HepG2 (cell line): Measurements from ENCODE around the gene DAB2IP.

Experiments used
- BHLHE40 ChIP-seq: IDR thresholded peaks from 2 replicates; pipeline ENCODE4 v1.6.1; 2011; ENCODE audit warnings: low read length, improper control_type of control experiment
- CREB1 ChIP-seq, 2 experiments: fragments of 450-650 bp in 1 of 2; IDR thresholded peaks; 2 replicates each; pipeline ENCODE4 v1.6.1; 2016 to 2017; ENCODE audit warnings: control low read depth in 1 of 2, mild to moderate bottlenecking in 1 of 2, missing compliant biosample characterization in 1 of 2, missing genetic modification characterization in 1 of 2
- GABPA ChIP-seq, 2 experiments: IDR thresholded peaks; 2 replicates each; pipeline ENCODE4 v1.6.1; 2011 to 2016; ENCODE audit warnings: low read depth in 2 of 2, low read length in 1 of 2, missing biosample characterization in 1 of 2, missing genetic modification characterization in 1 of 2
- HNRNPL ChIP-seq: fragments of 200-400 bp; formaldehyde crosslinking; IDR thresholded peaks from 2 replicates; pipeline ENCODE4 v1.6.1; 2017; ENCODE audit warnings: mild to moderate bottlenecking, low read depth, low read length
- NFRKB ChIP-seq: fragments of 450-650 bp; IDR thresholded peaks from 2 replicates; pipeline ENCODE4 v1.6.1; 2017
- REPIN1 ChIP-seq: sonication (generic); formaldehyde crosslinking; IDR thresholded peaks from 2 replicates; pipeline ENCODE4 v1.8.0; 2022; ENCODE audit warnings: missing genetic modification reagents, low read depth, mild to moderate bottlenecking, borderline replicate concordance
- YY1 ChIP-seq: IDR thresholded peaks from 2 replicates; pipeline ENCODE4 v1.6.1; 2011; ENCODE audit warnings: low read length, low read depth, moderate library complexity, mild to moderate bottlenecking; ENCODE audit not compliant: insufficient read depth, insufficient replicate concordance
- ZFP36L1 ChIP-seq: sonication (generic); formaldehyde crosslinking; IDR thresholded peaks from 2 replicates; pipeline ENCODE4 v1.8.0; 2022; ENCODE audit warnings: mild to moderate bottlenecking, missing genetic modification reagents, moderate library complexity
- ZNF263 ChIP-seq: sonication (generic); formaldehyde crosslinking; IDR thresholded peaks from 2 replicates; pipeline ENCODE4 v1.4.0; 2020; ENCODE audit warnings: missing genetic modification reagents
- TF ChIP-seq, protein P1 (sequence below): sonication (generic); formaldehyde crosslinking; conservative IDR thresholded peaks from 2 replicates; pipeline ENCODE4 v1.4.0; 2020; ENCODE audit warnings: missing genetic modification reagents
- TF ChIP-seq, protein P2 (sequence below): sonication (generic); formaldehyde crosslinking; IDR thresholded peaks from 2 replicates; pipeline ENCODE4 v1.5.0; 2020; ENCODE audit warnings: missing genetic modification reagents
- TF ChIP-seq, protein P3 (sequence below): sonication (generic); formaldehyde crosslinking; IDR thresholded peaks from 2 replicates; pipeline ENCODE4 v1.5.0; 2020; ENCODE audit warnings: mild to moderate bottlenecking, low read depth, missing genetic modification reagents, borderline replicate concordance

DNA sequence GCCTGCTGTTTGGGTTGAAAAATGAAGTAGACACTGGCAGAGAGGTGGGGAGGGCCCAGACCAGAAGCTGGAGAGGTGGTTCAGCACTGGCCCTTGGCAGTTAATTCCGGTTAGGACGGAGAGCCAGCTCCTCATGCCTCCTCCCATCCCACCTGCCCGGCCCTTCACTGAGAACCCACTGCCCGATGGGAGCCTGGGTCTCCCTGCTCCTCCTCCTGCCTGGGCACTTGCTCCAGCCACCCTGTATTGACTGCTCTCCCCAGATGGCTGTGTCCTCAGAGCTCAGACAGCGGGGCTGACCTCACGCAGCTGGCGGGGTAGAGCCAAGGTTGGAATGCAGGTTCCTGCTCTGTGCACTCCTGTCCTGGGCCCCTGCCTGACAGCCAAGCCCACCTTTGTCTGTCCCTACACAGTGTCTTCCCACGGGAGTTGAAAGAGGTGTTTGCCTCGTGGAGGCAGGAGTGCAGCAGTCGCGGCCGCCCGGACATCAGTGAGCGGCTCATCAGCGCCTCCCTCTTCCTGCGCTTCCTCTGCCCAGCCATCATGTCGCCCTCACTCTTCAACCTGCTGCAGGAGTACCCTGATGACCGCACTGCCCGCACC lies 114.7 kb downstream of the DAB2IP start:
- TF ChIP-seq, protein P1, sequence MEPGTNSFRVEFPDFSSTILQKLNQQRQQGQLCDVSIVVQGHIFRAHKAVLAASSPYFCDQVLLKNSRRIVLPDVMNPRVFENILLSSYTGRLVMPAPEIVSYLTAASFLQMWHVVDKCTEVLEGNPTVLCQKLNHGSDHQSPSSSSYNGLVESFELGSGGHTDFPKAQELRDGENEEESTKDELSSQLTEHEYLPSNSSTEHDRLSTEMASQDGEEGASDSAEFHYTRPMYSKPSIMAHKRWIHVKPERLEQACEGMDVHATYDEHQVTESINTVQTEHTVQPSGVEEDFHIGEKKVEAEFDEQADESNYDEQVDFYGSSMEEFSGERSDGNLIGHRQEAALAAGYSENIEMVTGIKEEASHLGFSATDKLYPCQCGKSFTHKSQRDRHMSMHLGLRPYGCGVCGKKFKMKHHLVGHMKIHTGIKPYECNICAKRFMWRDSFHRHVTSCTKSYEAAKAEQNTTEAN (CRISPR knock-in tag), result no peak
- TF ChIP-seq, protein P2, sequence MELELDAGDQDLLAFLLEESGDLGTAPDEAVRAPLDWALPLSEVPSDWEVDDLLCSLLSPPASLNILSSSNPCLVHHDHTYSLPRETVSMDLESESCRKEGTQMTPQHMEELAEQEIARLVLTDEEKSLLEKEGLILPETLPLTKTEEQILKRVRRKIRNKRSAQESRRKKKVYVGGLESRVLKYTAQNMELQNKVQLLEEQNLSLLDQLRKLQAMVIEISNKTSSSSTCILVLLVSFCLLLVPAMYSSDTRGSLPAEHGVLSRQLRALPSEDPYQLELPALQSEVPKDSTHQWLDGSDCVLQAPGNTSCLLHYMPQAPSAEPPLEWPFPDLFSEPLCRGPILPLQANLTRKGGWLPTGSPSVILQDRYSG (CRISPR knock-in tag), result no peak
- TF ChIP-seq HNRNPL, result no peak
- TF ChIP-seq REPIN1 (CRISPR knock-in tag), result no peak
- TF ChIP-seq CREB1 (IDR thresholded peaks at IDR 0.05), result no peak
- no peak for TF ChIP-seq CREB1 (CRISPR knock-in tag; IDR thresholded peaks at IDR 0.05)
- TF ChIP-seq ZNF263 (CRISPR knock-in tag), result no peak
- TF ChIP-seq GABPA (IDR thresholded peaks at IDR 0.05; ENCODE audit: low read depth, low read length), result no peak
- no peak for TF ChIP-seq GABPA (CRISPR knock-in tag; IDR thresholded peaks at IDR 0.05; ENCODE audit: low read depth)
- no peak for TF ChIP-seq NFRKB
- TF ChIP-seq, protein P3, sequence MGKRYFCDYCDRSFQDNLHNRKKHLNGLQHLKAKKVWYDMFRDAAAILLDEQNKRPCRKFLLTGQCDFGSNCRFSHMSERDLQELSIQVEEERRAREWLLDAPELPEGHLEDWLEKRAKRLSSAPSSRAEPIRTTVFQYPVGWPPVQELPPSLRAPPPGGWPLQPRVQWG (CRISPR knock-in tag), result no peak
- no peak for TF ChIP-seq BHLHE40
- TF ChIP-seq YY1, result no peak
- TF ChIP-seq ZFP36L1 (CRISPR knock-in tag), result no peak
